CD4-positive, alpha-beta T cell treated with Interferon gamma for 1 hour (primary cell): Measurements from ENCODE around the gene KCNA3.
"Not testable (repeated sequence)": the region's sequence is repeated elsewhere in the genome, so short reads cannot be mapped to it uniquely, and the experiment has no call there.

Experiments
- DNase-seq: peaks from one replicate; pipeline ENCODE4 v3.0.0-alpha.2; 2020

The KCNA3 gene

GRCh38 chr1:110676970-110677369 is 2.2 kb upstream of the KCNA3 start:
- no peak for DNase-seq

GRCh38 chr1:110675060-110675791 is 486 bp upstream of the KCNA3 start:
- DNase-seq: no peak

GRCh38 chr1:110673805-110674336 is 869 bp downstream of the KCNA3 start:
- DNase-seq: peak; percentile 25

GRCh38 chr1:110673197-110673701 is 1.5 kb downstream of the KCNA3 start:
- DNase-seq: peak; percentile 56

- DNase-seq: peak; percentile 58
These were observed 2.0 kb downstream of the KCNA3 start for GRCh38 chr1:110672753-110673108.

GRCh38 chr1:110672001-110672752 is 2.6 kb downstream of the KCNA3 start:
- DNase-seq: peak; percentile 91

- peak; percentile 9 for DNase-seq
These were observed 3.4 kb downstream of the KCNA3 start for GRCh38 chr1:110671361-110671760.

- peak; percentile 21 for DNase-seq
These were observed 6.2 kb downstream of the KCNA3 start for GRCh38 chr1:110668549-110668948.

GRCh38 chr1:110667776-110668175 is 7.0 kb downstream of the KCNA3 start:
- DNase-seq: no peak

- DNase-seq: no peak
These were observed 11.5 kb downstream of the KCNA3 start for GRCh38 chr1:110663241-110663640.

- not testable (repeated sequence) for DNase-seq
These were observed 15.2 kb downstream of the KCNA3 start for GRCh38 chr1:110659559-110659958.

- DNase-seq: no peak
These were observed 17.4 kb downstream of the KCNA3 start for GRCh38 chr1:110657351-110657750.

- no peak for DNase-seq
These were observed 24.1 kb downstream of the KCNA3 start for GRCh38 chr1:110650609-110651008.

- no peak for DNase-seq
These were observed 26.3 kb downstream of the KCNA3 start for GRCh38 chr1:110648417-110648816.

- no peak for DNase-seq
These were observed 27.4 kb downstream of the KCNA3 start for GRCh38 chr1:110647254-110647891.

- no peak for DNase-seq
These were observed 28.7 kb downstream of the KCNA3 start for GRCh38 chr1:110645821-110646735.

- no peak for DNase-seq
These were observed 29.5 kb downstream of the KCNA3 start for GRCh38 chr1:110645211-110645610.

GRCh38 chr1:110643879-110644472 is 30.8 kb downstream of the KCNA3 start:
- DNase-seq: peak; percentile 34

- DNase-seq: peak; percentile 54
These were observed 34.9 kb downstream of the KCNA3 start for GRCh38 chr1:110639724-110640386.

GRCh38 chr1:110638556-110638955 is 36.2 kb downstream of the KCNA3 start:
- no peak for DNase-seq

GRCh38 chr1:110638058-110638457 is 36.7 kb downstream of the KCNA3 start:
- DNase-seq: no peak
